Measurements from ENCODE around the gene TRIO. TPM values are rescaled to one million over a fixed set of nuclear protein-coding genes. Genes with fewer than 3 reads are reported as not detected.

The TRIO gene
- total and polyA plus RNA-seq, 2 of the 8 experiments (the other 6 are each of a cell fraction or from before 2014, with no cell fraction given), result 35.1 to 69.1 TPM

DNA sequence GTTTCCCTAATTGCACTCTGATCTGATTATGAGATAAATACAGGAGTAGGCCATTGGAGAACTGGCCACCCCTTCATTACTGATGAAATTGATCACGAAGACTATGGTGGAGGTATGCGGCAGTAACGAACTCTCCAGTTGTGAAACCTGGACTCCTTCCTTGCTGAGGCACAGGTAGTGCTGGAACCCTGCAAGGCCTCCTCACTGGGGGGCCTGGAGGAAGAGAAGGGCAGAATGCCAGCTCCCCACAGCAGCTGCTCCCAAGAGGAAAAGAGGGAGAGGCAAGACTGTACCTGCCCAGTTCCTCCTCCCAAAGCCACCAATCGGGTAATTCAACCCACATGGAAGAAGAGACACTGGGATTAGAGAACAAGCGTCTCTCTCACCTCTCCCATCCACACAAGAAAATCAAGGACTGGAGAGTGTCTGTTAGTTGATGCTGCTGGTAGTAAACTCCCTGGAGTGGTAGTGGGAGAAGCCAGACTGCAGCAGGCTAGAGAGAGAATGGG, 19.1 kb upstream of the TRIO start:
- Histone ChIP-seq H3K56ac (replicated peaks; ENCODE audit: insufficient read length, low read depth, low read length) (no peak overlapping the region), H2AFZ (ENCODE audit: low read length) (0 out of 2 replicates have a peak overlapping the region, but pooled peaks have one; percentile 43), H3K27me3 (replicated peaks in 1 of 4; ENCODE audit: control insufficient read depth in 3 of 4, extremely low read depth in 1 of 4, insufficient read depth in 3 of 4, low read length in 3 of 4) (no peaks in the 10 kb centered on the region), H3K18ac (ENCODE audit: extremely low read depth, low read length) (no peak overlapping the region), H2BK12ac (ENCODE audit: low read depth, low read length) (no peak overlapping the region), H3K27ac (ENCODE audit: low read depth, low read length) (no peak overlapping the region), H3K79me2 (ENCODE audit: control insufficient read depth in 1 of 2, insufficient read depth in 2 of 2, low read length in 2 of 2) (no peaks in the 10 kb centered on the region), H3K4me2 (ENCODE audit: insufficient read depth in 1 of 2, low read depth in 2 of 2, low read length in 2 of 2) (no peak overlapping the region), H4K5ac (ENCODE audit: insufficient read length, low read depth, low read length) (no peak overlapping the region), H4K91ac (replicated peaks; ENCODE audit: insufficient read length, low read length) (no peak overlapping the region), H3K23me2 (ENCODE audit: low read depth, low read length) (peaks cover 2% of the 10 kb centered on the region; the same call in 1 of the 2 replicates), H2AK5ac (ENCODE audit: low read depth, low read length) (no peak overlapping the region), H3K9me3 (ENCODE audit: insufficient read depth in 2 of 2, low read depth in 1 of 2, low read length in 1 of 2) (no peaks in the 10 kb centered on the region), H3K4ac (replicated peaks; ENCODE audit: insufficient read length, low read depth, low read length) (no peak overlapping the region), H2BK5ac (ENCODE audit: low read depth, low read length) (no peak overlapping the region), H3K4me1 (replicated peaks in 1 of 4; ENCODE audit: control insufficient read depth in 3 of 4, insufficient read depth in 4 of 4, low read length in 3 of 4) (peaks cover 0 to under 1% (median 0%) of the 10 kb centered on the region in 4 experiments; a peak in 1 of 7 replicates), H3K9ac (replicated peaks in 1 of 4; ENCODE audit: extremely low read depth in 1 of 4, low read depth in 3 of 4, low read length in 3 of 4) (no peak overlapping the region), H2BK20ac (ENCODE audit: low read length) (no peak overlapping the region), H2BK15ac (ENCODE audit: low read length) (no peak overlapping the region), H3K23ac (ENCODE audit: insufficient read length) (no peak overlapping the region), H4K8ac (ENCODE audit: extremely low read depth, insufficient read depth, low read length) (no peak overlapping the region), H3K36me3 (ENCODE audit: control insufficient read depth in 2 of 4, insufficient read depth in 4 of 4, low read length in 3 of 4) (no peaks in the 10 kb centered on the region), H4K20me1 (replicated peaks in 1 of 2; ENCODE audit: control insufficient read depth in 1 of 2, insufficient read depth in 2 of 2, low read length in 2 of 2) (no peaks in the 10 kb centered on the region), H3K4me3 (ENCODE audit: extremely low read depth in 1 of 4, insufficient read depth in 2 of 4, low read depth in 3 of 4, low read length in 4 of 4) (no peak overlapping the region), H3K79me1 (ENCODE audit: low read depth, low read length) (no peaks in the 10 kb centered on the region), H2BK120ac (replicated peaks; ENCODE audit: low read depth, low read length) (no peak overlapping the region), H3K14ac (ENCODE audit: insufficient read length) (no peak overlapping the region)
- CTCF ChIA-PET (ENCODE audit: partially characterized antibody), result interaction anchor here (2.1 to 8.9 kb wide), 2 partner anchors 13 to 147 kb away, joined by 6 to 57 read pairs; no protein-coding TSS in a partner anchor
- DNase-seq (ENCODE audit: low read depth in 1 of 2, low spot score in 2 of 2) (no peak), FAIRE-seq (no peak)
- POLR2A ChIA-PET (ENCODE audit: partially characterized antibody), result no interaction called here
- TF ChIP-seq NRF1 (IDR thresholded peaks at IDR 0.05; ENCODE audit: low read depth, low read length), result no peak
- TF ChIP-seq EZH2 (IDR thresholded peaks at IDR 0.05; ENCODE audit: low read depth, low read length, severe bottlenecking), result no peak
- no peak for TF ChIP-seq KDM4A (IDR thresholded peaks at IDR 0.05; ENCODE audit: low read depth, low read length, severe bottlenecking)
- TF ChIP-seq GABPA (IDR thresholded peaks at IDR 0.05; ENCODE audit: borderline replicate concordance, insufficient read depth, low read length), result no peak
- WGBS, 2 experiments (ENCODE audit: extremely low coverage in 1 of 2, insufficient coverage in 1 of 2, insufficient read length in 1 of 2, insufficient replicate concordance in 2 of 2, low coverage in 1 of 2, low lambda C conversion rate in 2 of 2, missing lambda C conversion rate in 1 of 2), result 87% methylated on average over 5 of the region's 5 CpGs; no CpG with 5 or more reads in 1 of the 2 experiments
